VCaP (cell line): ENCODE measurements around the gene ANXA3.

ENCODE experiments used
- H3K27ac ChIP-seq: fragments of 450-650 bp; 2 replicates; pipeline ENCODE4 v1.5.1; 2017
- CTCF ChIP-seq: fragments of 450-650 bp; conservative IDR thresholded peaks from 2 replicates; pipeline ENCODE4 v1.5.1; 2017; ENCODE audit warnings: mild to moderate bottlenecking, moderate library complexity

ANXA3 gene

GRCh38 chr4:78527555-78527954, 24.0 kb upstream of the ANXA3 start:
- H3K27ac ChIP-seq = no peak overlapping the region
- TF ChIP-seq CTCF = no peak

- no peak for TF ChIP-seq CTCF
Observed at GRCh38 chr4:78528327-78528726, 23.2 kb upstream of the ANXA3 start.

GRCh38 chr4:78529569-78530209, 21.9 kb upstream of the ANXA3 start:
- no peak for TF ChIP-seq CTCF
- no peak overlapping the region for H3K27ac ChIP-seq

More at GRCh38 chr4:78528327-78528726, 23.2 kb upstream of the ANXA3 start:
- H3K27ac ChIP-seq = no peak overlapping the region

GRCh38 chr4:78532046-78532445, 19.5 kb upstream of the ANXA3 start:
- H3K27ac ChIP-seq = peak overlapping the region; percentile 14; the same call in 1 of the 2 replicates
- TF ChIP-seq CTCF = no peak

GRCh38 chr4:78533854-78534253, 17.7 kb upstream of the ANXA3 start:
- TF ChIP-seq CTCF = no peak
- H3K27ac ChIP-seq = no peak overlapping the region

- TF ChIP-seq CTCF = no peak
- H3K27ac ChIP-seq = no peak overlapping the region
Observed at GRCh38 chr4:78534286-78534955, 17.1 kb upstream of the ANXA3 start.

- TF ChIP-seq CTCF = no peak
- H3K27ac ChIP-seq = no peak overlapping the region
Observed at GRCh38 chr4:78542373-78542772, 9.2 kb upstream of the ANXA3 start.
